SU-DHL-6 (cell line): ENCODE measurements around the gene SNX13.
"Not testable (repeated sequence)": the region's sequence is repeated elsewhere in the genome, so short reads cannot be mapped to it uniquely, and the experiment has no call there.

Source experiments
- H2AFZ ChIP-seq: fragments of 200-600 bp; sonication (generic); 2 replicates; pipeline ENCODE4 v1.6.1; 2014; ENCODE audit warnings: low read depth, mild to moderate bottlenecking, moderate library complexity, mixed read lengths, antibody characterized with exemption, low read length; ENCODE audit not compliant: severe bottlenecking
- H3F3A ChIP-seq: fragments of 200-600 bp; shearing (Covaris generic); 2 replicates; pipeline ENCODE4 v1.6.0; 2016; ENCODE audit warnings: antibody characterized with exemption, mild to moderate bottlenecking; ENCODE audit not compliant: insufficient read depth
- H3K27ac ChIP-seq: fragments of 200-600 bp; sonication (generic); 2 replicates; pipeline ENCODE4 v1.5.1; 2016; ENCODE audit warnings: low read depth, mild to moderate bottlenecking, low read length, moderate library complexity, mixed read lengths
- H3K27me3 ChIP-seq: fragments of 200-600 bp; sonication (generic), shearing (Covaris generic); 2 replicates; pipeline ENCODE4 v1.6.0; 2014; ENCODE audit warnings: mild to moderate bottlenecking, low read length
- H3K36me3 ChIP-seq: fragments of 200-600 bp; sonication (generic); 2 replicates; pipeline ENCODE4 v1.6.1; 2014; ENCODE audit warnings: mild to moderate bottlenecking, low read length, mixed read lengths
- H3K4me2 ChIP-seq: fragments of 300-600, 200-600 bp; shearing (Covaris generic), sonication (generic); 2 replicates; pipeline ENCODE4 v1.6.0; 2014; ENCODE audit warnings: low read length, low read depth, mild to moderate bottlenecking; ENCODE audit not compliant: poor library complexity, severe bottlenecking
- H3K4me3 ChIP-seq: fragments of 200-600 bp; sonication (generic); 2 replicates; pipeline ENCODE4 v1.5.1; 2014; ENCODE audit warnings: antibody characterized with exemption, low read length, mild to moderate bottlenecking, mixed read lengths; ENCODE audit not compliant: insufficient read depth, poor library complexity, severe bottlenecking
- H3K79me2 ChIP-seq: fragments of 200-600 bp; sonication (generic); 2 replicates; pipeline ENCODE4 v1.6.1; 2014; ENCODE audit warnings: mild to moderate bottlenecking, low read length, moderate library complexity; ENCODE audit not compliant: insufficient read depth
- H3K9ac ChIP-seq: fragments of 200-600 bp; sonication (generic); 2 replicates; pipeline ENCODE4 v1.7.0; 2014; ENCODE audit warnings: mild to moderate bottlenecking, low read length
- H3K9me2 ChIP-seq: fragments of 200-600 bp; sonication (generic); replicated peaks from 2 replicates; pipeline ENCODE4 v1.6.1; 2014; ENCODE audit warnings: low read length; ENCODE audit not compliant: insufficient read depth
- H3K9me3 ChIP-seq: fragments of 200-600 bp; sonication (generic); 2 replicates; pipeline ENCODE4 v1.6.1; 2014; ENCODE audit warnings: low read length, mixed read lengths; ENCODE audit not compliant: insufficient read depth
- H4K20me1 ChIP-seq: fragments of 200-600 bp; sonication (generic); 2 replicates; pipeline ENCODE4 v1.6.1; 2014; ENCODE audit warnings: low read depth, mild to moderate bottlenecking, antibody characterized with exemption, low read length, moderate library complexity, mixed read lengths
- CTCF ChIP-seq: fragments of 200-600 bp; sonication (generic); IDR thresholded peaks from one replicate; pipeline ENCODE4 v1.5.1; 2017; ENCODE audit warnings: antibody characterized with exemption, mild to moderate bottlenecking, low read length, moderate library complexity; ENCODE audit not compliant: insufficient read depth, poor library complexity, severe bottlenecking
- EZH2phosphoT487 ChIP-seq: fragments of 200-600 bp; sonication (generic), shearing (Covaris generic); conservative IDR thresholded peaks from 2 replicates; pipeline ENCODE4 v1.6.1; 2018; ENCODE audit warnings: mild to moderate bottlenecking, antibody characterized with exemption, low read length, moderate library complexity, mixed read lengths

SNX13 gene

GRCh38 chr7:17814058-17814457 is 126.2 kb downstream of the SNX13 start:
- Histone ChIP-seq H3K4me3 (no peak overlapping the region), H3F3A (0 out of 2 replicates have a peak, but pooled peaks cover 3% of the 10 kb centered on the region), H3K9ac (no peak overlapping the region), H3K36me3 (peaks cover 4% of the 10 kb centered on the region; the same call in 1 of the 2 replicates), H3K27ac (no peak overlapping the region), H3K27me3 (no peaks in the 10 kb centered on the region), H3K9me2 (no peaks in the 10 kb centered on the region), H2AFZ (no peak overlapping the region), H3K79me2 (no peaks in the 10 kb centered on the region), H4K20me1 (no peaks in the 10 kb centered on the region), H3K9me3 (no peaks in the 10 kb centered on the region), H3K4me2 (no peak overlapping the region)
- TF ChIP-seq EZH2phosphoT487 (no peak), CTCF (no peak)

- not testable (repeated sequence) for H3K27ac ChIP-seq, H3K9me2 ChIP-seq, H3K27me3 ChIP-seq, H3F3A ChIP-seq, H3K9me3 ChIP-seq, H3K36me3 ChIP-seq, H3K79me2 ChIP-seq, H3K9ac ChIP-seq, H3K4me3 ChIP-seq, H4K20me1 ChIP-seq, H2AFZ ChIP-seq, H3K4me2 ChIP-seq
Observed at GRCh38 chr7:17809215-17809614, 131.1 kb downstream of the SNX13 start.

GRCh38 chr7:17807242-17807641 is 133.1 kb downstream of the SNX13 start:
- no peak overlapping the region for H3K4me3 ChIP-seq
- H3F3A ChIP-seq: no peaks in the 10 kb centered on the region
- H3K4me2 ChIP-seq: no peak overlapping the region
- H3K9ac ChIP-seq: no peak overlapping the region
- H3K27me3 ChIP-seq: no peaks in the 10 kb centered on the region
- TF ChIP-seq EZH2phosphoT487: no peak
- no peak for TF ChIP-seq CTCF
- H3K36me3 ChIP-seq: 0 out of 2 replicates have a peak, but pooled peaks cover 4% of the 10 kb centered on the region
- no peaks in the 10 kb centered on the region for H3K9me2 ChIP-seq
- H2AFZ ChIP-seq: no peak overlapping the region
- no peak overlapping the region for H3K27ac ChIP-seq
- no peaks in the 10 kb centered on the region for H4K20me1 ChIP-seq
- no peaks in the 10 kb centered on the region for H3K79me2 ChIP-seq
- no peaks in the 10 kb centered on the region for H3K9me3 ChIP-seq

GRCh38 chr7:17806631-17807030 is 133.7 kb downstream of the SNX13 start:
- Histone ChIP-seq H3K4me2 (no peak overlapping the region), H2AFZ (no peak overlapping the region), H3K9me2 (no peaks in the 10 kb centered on the region), H3F3A (no peaks in the 10 kb centered on the region), H3K9me3 (no peaks in the 10 kb centered on the region), H3K27ac (no peak overlapping the region), H3K4me3 (no peak overlapping the region), H4K20me1 (no peaks in the 10 kb centered on the region), H3K36me3 (0 out of 2 replicates have a peak, but pooled peaks cover 4% of the 10 kb centered on the region), H3K79me2 (no peaks in the 10 kb centered on the region), H3K27me3 (no peaks in the 10 kb centered on the region), H3K9ac (no peak overlapping the region)
- no peak for TF ChIP-seq EZH2phosphoT487
- no peak for TF ChIP-seq CTCF
